Measurements from ENCODE around the gene RERE. TPM values are rescaled to one million over a fixed set of nuclear protein-coding genes. Genes with fewer than 3 reads are reported as not detected.

The RERE gene
- total and polyA plus RNA-seq, 2 donors (not counting 3 experiments of a cell fraction or from before 2014, with no cell fraction given), result 14.1 to 113 TPM

DNA sequence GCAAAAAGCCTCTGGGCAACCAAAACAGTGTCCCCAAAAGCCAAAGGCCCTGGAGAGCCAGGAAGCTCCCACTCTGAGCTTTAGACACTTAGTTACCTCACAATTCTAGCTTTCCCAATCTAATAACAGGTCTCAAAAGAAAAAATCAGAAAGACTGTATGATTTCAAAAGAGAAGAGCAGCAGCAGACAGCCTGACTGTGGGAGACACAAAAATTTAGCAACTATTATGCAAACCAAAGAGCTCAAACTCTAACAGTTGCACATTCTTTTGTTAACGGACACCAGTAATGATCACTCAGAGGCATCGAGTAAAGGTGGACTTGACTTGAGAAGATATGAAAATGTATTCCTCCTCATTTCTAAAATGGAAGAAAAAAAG is 339.5 kb downstream of the RERE start:
- BruUV-seq (replicated peaks), result no TSS peak
- Histone ChIP-seq H3K79me2 (ENCODE audit: control insufficient read depth, insufficient read depth, low read length) (no peaks in the 10 kb centered on the region), H3K27ac (ENCODE audit: insufficient read depth, low read depth, low read length) (no peak overlapping the region), H4K20me1 (replicated peaks; ENCODE audit: control insufficient read depth, extremely low read depth, insufficient read depth, low read length) (no peaks in the 10 kb centered on the region), H2AFZ (ENCODE audit: low read depth, low read length) (no peak overlapping the region), H3K9me1 (replicated peaks; ENCODE audit: control insufficient read depth, extremely low read depth, insufficient read depth, low read length) (no peaks in the 10 kb centered on the region), H3K4me2 (ENCODE audit: insufficient read depth, low read length) (no peak overlapping the region), H3K9me3 (replicated peaks; ENCODE audit: control insufficient read depth, insufficient read depth, low read length) (no peaks in the 10 kb centered on the region), H3K4me3 (replicated peaks in 1 of 3; ENCODE audit: insufficient read depth in 1 of 3, low read depth in 1 of 3, low read length in 3 of 3) (no peak overlapping the region), H3K9ac (replicated peaks; ENCODE audit: extremely low read depth, insufficient read depth, low read length) (no peak overlapping the region), H3K4me1 (ENCODE audit: control insufficient read depth, extremely low read depth, insufficient read depth, low read length) (no peaks in the 10 kb centered on the region), H3K36me3 (ENCODE audit: control insufficient read depth in 2 of 2, extremely low read depth in 1 of 2, insufficient read depth in 2 of 2, low read length in 2 of 2) (no peaks in the 10 kb centered on the region), H3K27me3 (ENCODE audit: control insufficient read depth in 2 of 2, insufficient read depth in 2 of 2, low read length in 2 of 2) (no peaks in the 10 kb centered on the region)
- DNase-seq (ENCODE audit: low read depth, low spot score), result no peak
- no peak for FAIRE-seq
- intact Hi-C loops (cut with micrococcal nuclease), result no loop called here
- dilution Hi-C loops (cut with MboI; ENCODE audit: extremely low pct_ligation_motif_present, low sequenced_read_pairs), result no loop called here
- ChIA-PET POLR2A (no interaction called here), CTCF (interaction anchor here (0.7 to 2.0 kb wide), 5 partner anchors 12 to 93 kb away, joined by 3 to 5 read pairs (median 4); no protein-coding TSS in a partner anchor)
- TF ChIP-seq MYC (IDR thresholded peaks at IDR 0.05; ENCODE audit: low read depth, low read length) (no peak), POLR2A (IDR thresholded peaks at IDR 0.05; ENCODE audit: low read depth, low read length) (no peak), GATA2 (IDR thresholded peaks at IDR 0.05; ENCODE audit: insufficient read depth, insufficient read length, low read depth, low read length) (no peak), EZH2 (IDR thresholded peaks at IDR 0.05; ENCODE audit: borderline replicate concordance, low read depth, low read length, severe bottlenecking) (no peak), POLR2AphosphoS5 (IDR thresholded peaks at IDR 0.05; ENCODE audit: insufficient read depth, low read depth, low read length) (no peak), FOS (IDR thresholded peaks at IDR 0.05; ENCODE audit: borderline replicate concordance, insufficient read depth, low read length) (no peak), JUN (IDR thresholded peaks at IDR 0.05; ENCODE audit: borderline replicate concordance, insufficient read depth, insufficient read length, low read depth) (no peak)
- TF ChIP-seq, protein P1, sequence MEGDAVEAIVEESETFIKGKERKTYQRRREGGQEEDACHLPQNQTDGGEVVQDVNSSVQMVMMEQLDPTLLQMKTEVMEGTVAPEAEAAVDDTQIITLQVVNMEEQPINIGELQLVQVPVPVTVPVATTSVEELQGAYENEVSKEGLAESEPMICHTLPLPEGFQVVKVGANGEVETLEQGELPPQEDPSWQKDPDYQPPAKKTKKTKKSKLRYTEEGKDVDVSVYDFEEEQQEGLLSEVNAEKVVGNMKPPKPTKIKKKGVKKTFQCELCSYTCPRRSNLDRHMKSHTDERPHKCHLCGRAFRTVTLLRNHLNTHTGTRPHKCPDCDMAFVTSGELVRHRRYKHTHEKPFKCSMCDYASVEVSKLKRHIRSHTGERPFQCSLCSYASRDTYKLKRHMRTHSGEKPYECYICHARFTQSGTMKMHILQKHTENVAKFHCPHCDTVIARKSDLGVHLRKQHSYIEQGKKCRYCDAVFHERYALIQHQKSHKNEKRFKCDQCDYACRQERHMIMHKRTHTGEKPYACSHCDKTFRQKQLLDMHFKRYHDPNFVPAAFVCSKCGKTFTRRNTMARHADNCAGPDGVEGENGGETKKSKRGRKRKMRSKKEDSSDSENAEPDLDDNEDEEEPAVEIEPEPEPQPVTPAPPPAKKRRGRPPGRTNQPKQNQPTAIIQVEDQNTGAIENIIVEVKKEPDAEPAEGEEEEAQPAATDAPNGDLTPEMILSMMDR (IDR thresholded peaks at IDR 0.05; ENCODE audit: extremely low read depth in 1 of 2, insufficient read depth in 1 of 2, low read depth in 1 of 2, low read length in 2 of 2), result no peak
- TF ChIP-seq, protein P2, sequence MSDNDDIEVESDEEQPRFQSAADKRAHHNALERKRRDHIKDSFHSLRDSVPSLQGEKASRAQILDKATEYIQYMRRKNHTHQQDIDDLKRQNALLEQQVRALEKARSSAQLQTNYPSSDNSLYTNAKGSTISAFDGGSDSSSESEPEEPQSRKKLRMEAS (IDR thresholded peaks at IDR 0.05; ENCODE audit: insufficient read depth, insufficient read length), result no peak
